ENCODE measurements around the gene MORN5. TPM values are rescaled to one million over a fixed set of nuclear protein-coding genes. Genes with fewer than 3 reads are reported as not detected.

The MORN5 gene
- total and polyA plus RNA-seq, 4 donors = not detected

DNA sequence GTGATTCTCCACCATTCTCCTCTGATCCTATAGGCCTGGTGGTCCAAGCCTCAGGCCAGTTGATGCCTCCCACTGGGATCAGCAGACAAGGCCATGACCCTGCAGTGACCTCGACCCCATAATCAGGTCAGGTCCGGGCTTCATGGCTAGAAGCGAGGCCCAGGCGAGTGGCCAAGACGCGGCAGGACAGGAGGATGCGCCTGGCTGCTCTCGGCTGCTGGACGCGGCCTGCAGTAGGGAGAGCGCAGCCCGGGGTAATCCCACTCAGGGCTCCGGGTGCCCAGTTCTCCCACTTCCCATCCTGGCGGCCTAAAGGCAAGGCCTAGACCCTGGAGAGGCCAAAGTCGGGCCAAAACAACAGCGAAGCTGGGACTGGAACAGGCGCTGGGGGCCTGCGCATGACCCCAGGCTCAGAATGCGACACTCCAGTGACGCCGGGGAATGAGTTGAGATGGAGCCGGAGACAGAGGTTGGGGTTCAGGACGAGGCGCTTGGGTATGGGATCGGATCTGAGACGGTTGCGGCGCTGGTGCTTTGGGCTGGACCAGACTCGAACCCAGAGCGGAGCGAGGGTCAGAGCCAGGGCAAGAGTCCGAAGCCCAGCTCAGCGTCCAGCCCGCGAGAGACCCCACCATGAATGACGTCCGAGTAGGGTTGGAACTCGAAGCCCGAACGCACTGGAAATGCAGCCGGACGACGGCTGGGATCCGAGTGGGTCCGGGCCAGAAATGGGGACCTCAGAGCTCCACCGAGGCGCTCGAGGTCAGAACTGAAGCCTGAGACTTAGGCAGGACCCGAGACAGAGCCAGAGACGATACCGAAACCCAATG, 65.8 kb downstream of the MORN5 start:
- Histone ChIP-seq H3K27ac (ENCODE audit: low read depth in 1 of 2, low read length in 2 of 2) (no peak overlapping the region), H3K36me3 (ENCODE audit: control insufficient read depth in 1 of 2, insufficient read depth in 2 of 2, low read length in 1 of 2) (no peaks in the 10 kb centered on the region), H3K4me3 (ENCODE audit: low read length in 2 of 2) (no peak overlapping the region), H3K4me1 (ENCODE audit: control insufficient read depth in 1 of 2, insufficient read depth in 2 of 2, low read length in 2 of 2) (no peaks in the 10 kb centered on the region), H3K27me3 (ENCODE audit: control insufficient read depth in 1 of 2, insufficient read depth in 2 of 2, low read length in 1 of 2) (no peaks in the 10 kb centered on the region), H3K9me3 (ENCODE audit: control insufficient read depth, low read length) (no peaks in the 10 kb centered on the region)
- intact Hi-C loops (cut with DNase I) = no loop called here
- DNase-seq (no peak), ATAC-seq (ENCODE audit: low FRiP score) (no peak)
- WGBS, 2 donors = 39% methylated on average over 51 of the region's 51 CpGs

DNA sequence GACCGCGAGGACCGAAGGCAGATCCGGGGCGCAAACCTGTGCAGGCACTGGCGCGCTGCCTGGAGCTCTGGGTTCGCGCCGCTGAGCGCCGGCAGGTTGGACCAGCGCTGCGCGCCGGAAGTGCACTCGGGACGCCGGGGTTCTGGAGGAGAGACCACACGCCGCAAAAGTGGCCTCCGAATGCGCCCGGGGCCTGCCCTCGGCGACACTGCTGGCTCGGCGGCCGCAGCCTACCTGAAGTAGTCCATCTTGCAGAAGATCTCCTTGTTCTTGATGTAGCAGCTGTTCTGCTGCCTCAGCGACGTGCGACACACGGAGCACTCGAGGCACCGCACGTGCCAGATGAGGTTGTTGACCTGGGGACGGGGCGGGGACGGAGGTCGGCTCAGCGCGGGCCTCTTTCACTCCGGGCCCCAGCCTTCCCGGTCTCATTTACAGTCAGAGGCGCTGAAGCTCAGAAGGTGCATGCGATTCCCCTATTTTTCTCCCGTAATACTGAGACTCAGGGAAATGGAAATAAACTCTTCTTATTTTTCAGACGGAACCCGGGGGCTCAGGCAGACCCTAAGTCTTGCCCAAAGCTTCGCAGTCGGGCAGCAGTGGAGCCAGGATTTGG, 66.5 kb downstream of the MORN5 start:
- WGBS, 2 donors = 4 to 5% methylated on average over 51 of the region's 51 CpGs
- DNase-seq = no peak

GRCh38 chr9:122226758-122227574, 67.3 kb downstream of the MORN5 start:
- H3K36me3 ChIP-seq (ENCODE audit: control insufficient read depth in 1 of 2, insufficient read depth in 2 of 2, low read length in 1 of 2) = no peaks in the 10 kb centered on the region
- ATAC-seq (ENCODE audit: low FRiP score) (no peak), DNase-seq (no peak)
- WGBS, 2 donors = 6 to 10% methylated on average over 58 to 59 of the region's 59 CpGs
- H3K9me3 ChIP-seq (ENCODE audit: control insufficient read depth, low read length) = no peaks in the 10 kb centered on the region
- intact Hi-C loops (cut with DNase I) = no loop called here
- no peak overlapping the region for H3K4me3 ChIP-seq (ENCODE audit: low read length in 2 of 2)
- H3K27me3 ChIP-seq (ENCODE audit: control insufficient read depth in 1 of 2, insufficient read depth in 2 of 2, low read length in 1 of 2) = no peaks in the 10 kb centered on the region
- H3K4me1 ChIP-seq (ENCODE audit: control insufficient read depth in 1 of 2, insufficient read depth in 2 of 2, low read length in 2 of 2) = no peaks in the 10 kb centered on the region
- H3K27ac ChIP-seq (ENCODE audit: low read depth in 1 of 2, low read length in 2 of 2) = no peak overlapping the region

More for the DNA sequence above, 66.5 kb downstream of the MORN5 start:
- H3K4me3 ChIP-seq (ENCODE audit: low read length in 2 of 2) = no peak overlapping the region
- H3K27me3 ChIP-seq (ENCODE audit: control insufficient read depth in 1 of 2, insufficient read depth in 2 of 2, low read length in 1 of 2) = no peaks in the 10 kb centered on the region
- no peak for ATAC-seq (ENCODE audit: low FRiP score)
- intact Hi-C loops (cut with DNase I) = no loop called here
- H3K9me3 ChIP-seq (ENCODE audit: control insufficient read depth, low read length) = no peaks in the 10 kb centered on the region
- no peaks in the 10 kb centered on the region for H3K4me1 ChIP-seq (ENCODE audit: control insufficient read depth in 1 of 2, insufficient read depth in 2 of 2, low read length in 2 of 2)
- no peak overlapping the region for H3K27ac ChIP-seq (ENCODE audit: low read depth in 1 of 2, low read length in 2 of 2)
- H3K36me3 ChIP-seq (ENCODE audit: control insufficient read depth in 1 of 2, insufficient read depth in 2 of 2, low read length in 1 of 2) = no peaks in the 10 kb centered on the region

DNA sequence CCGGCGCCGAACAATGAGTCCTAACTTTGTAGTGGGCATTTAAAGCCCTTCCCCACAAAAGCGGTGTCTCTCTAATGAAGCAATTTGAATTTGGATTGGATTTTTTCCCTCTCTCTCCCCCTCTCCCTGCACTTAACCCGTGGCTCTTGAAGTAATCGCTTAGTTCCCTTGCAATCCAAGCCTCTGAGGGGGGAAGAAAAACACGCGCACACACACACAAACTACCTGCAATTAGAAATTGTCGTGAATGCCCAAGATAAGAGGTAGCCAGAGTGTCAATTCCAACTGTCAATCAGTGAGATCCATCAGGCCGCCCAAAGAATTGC, 67.8 kb downstream of the MORN5 start:
- H3K27me3 ChIP-seq (ENCODE audit: control insufficient read depth in 1 of 2, insufficient read depth in 2 of 2, low read length in 1 of 2) = no peaks in the 10 kb centered on the region

GRCh38 chr9:122228191-122228567, 68.5 kb downstream of the MORN5 start:
- Histone ChIP-seq H3K27me3 (ENCODE audit: control insufficient read depth in 1 of 2, insufficient read depth in 2 of 2, low read length in 1 of 2) (no peaks in the 10 kb centered on the region), H3K27ac (ENCODE audit: low read depth in 1 of 2, low read length in 2 of 2) (no peak overlapping the region), H3K9me3 (ENCODE audit: control insufficient read depth, low read length) (no peaks in the 10 kb centered on the region), H3K36me3 (ENCODE audit: control insufficient read depth in 1 of 2, insufficient read depth in 2 of 2, low read length in 1 of 2) (no peaks in the 10 kb centered on the region), H3K4me3 (ENCODE audit: low read length in 2 of 2) (peak overlapping the region in 1 of 2 donors; percentile 1), H3K4me1 (ENCODE audit: control insufficient read depth in 1 of 2, insufficient read depth in 2 of 2, low read length in 2 of 2) (no peaks in the 10 kb centered on the region)
- 2% methylated on average over 37 to 38 of the region's 38 CpGs for WGBS, 2 donors
- intact Hi-C loops (cut with DNase I) = no loop called here
- DNase-seq (no peak), ATAC-seq (ENCODE audit: low FRiP score) (no peak)

More for the DNA sequence above, 67.8 kb downstream of the MORN5 start:
- WGBS, 2 donors = 10 to 12% methylated on average over 10 of the region's 10 CpGs
- no peak overlapping the region for H3K4me3 ChIP-seq (ENCODE audit: low read length in 2 of 2)
- H3K36me3 ChIP-seq (ENCODE audit: control insufficient read depth in 1 of 2, insufficient read depth in 2 of 2, low read length in 1 of 2) = no peaks in the 10 kb centered on the region
- intact Hi-C loops (cut with DNase I) = no loop called here
- ATAC-seq (ENCODE audit: low FRiP score) (no peak), DNase-seq (no peak)
- no peaks in the 10 kb centered on the region for H3K9me3 ChIP-seq (ENCODE audit: control insufficient read depth, low read length)
- H3K27ac ChIP-seq (ENCODE audit: low read depth in 1 of 2, low read length in 2 of 2) = no peak overlapping the region
- H3K4me1 ChIP-seq (ENCODE audit: control insufficient read depth in 1 of 2, insufficient read depth in 2 of 2, low read length in 2 of 2) = no peaks in the 10 kb centered on the region

DNA sequence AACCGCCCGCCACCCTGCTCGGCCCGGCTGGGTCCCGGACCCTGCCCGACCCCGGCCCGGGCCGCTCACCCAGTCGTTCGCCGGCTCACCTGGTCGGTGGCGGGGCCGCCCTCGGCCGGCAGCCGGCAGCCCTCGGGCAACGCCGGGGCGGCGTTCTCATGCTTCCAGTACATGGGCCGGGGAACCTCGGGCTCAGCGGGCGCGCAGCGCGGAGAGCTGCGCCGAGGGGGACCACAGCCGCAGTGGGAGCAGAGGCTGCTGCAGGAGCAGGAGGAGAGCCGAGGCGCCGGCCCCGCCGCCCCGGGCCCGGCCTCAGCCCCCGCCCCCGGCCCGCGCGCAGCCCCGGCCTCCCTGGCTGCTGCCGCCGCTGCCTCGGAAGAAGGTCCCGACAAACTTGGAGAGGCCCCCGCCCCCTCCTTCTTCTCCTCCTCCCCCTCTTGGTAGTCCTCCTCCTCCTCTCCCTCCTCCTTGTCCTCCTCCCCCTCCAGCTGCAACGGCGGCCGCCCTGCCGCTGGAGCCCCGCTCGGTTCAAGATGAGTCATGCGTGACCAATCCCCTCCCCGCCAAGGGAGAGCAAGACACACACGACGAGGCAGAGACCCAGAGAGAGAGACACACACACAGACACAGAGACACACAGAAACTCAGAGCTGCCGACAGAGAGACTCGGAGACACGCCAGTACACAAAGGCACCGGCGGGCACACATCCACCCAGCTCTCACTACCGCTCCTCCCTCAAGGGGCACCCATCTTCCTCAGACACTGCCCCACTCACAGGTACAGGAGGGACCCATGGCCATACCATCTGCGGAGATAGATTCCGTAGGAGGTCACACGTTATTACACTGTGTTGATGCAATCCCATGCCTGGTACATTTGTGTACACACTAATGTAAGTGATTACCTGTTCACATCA, 69.1 kb downstream of the MORN5 start, which contains the start of gene LHX6:
LHX6 (minus strand) TSS at position 390 of the 917 bp plus-strand sequence; CDS start at position 173, 217 bp downstream.
- intact Hi-C loops (cut with DNase I) = no loop called here
- H3K27me3 ChIP-seq (ENCODE audit: control insufficient read depth in 1 of 2, insufficient read depth in 2 of 2, low read length in 1 of 2) = no peaks in the 10 kb centered on the region
- DNase-seq = no peak

DNA sequence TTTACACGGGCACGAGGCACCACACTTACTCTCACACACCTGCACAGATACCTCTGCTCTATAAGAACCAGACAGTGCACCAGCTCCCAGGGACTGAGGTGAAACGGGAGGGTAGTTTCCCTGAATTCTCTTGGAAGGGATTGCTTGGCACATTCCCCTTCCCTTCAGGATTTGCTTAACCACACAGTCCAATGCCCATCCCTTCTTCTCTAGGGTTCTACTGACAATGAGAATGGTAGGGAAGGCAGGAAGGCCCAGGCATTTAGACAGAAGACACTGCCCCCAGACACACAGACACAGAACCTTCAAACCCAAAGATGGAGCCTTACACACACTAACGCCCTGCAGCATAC, 69.8 kb downstream of the MORN5 start:
- Histone ChIP-seq H3K4me1 (ENCODE audit: control insufficient read depth in 1 of 2, insufficient read depth in 2 of 2, low read length in 2 of 2) (no peaks in the 10 kb centered on the region), H3K27me3 (ENCODE audit: control insufficient read depth in 1 of 2, insufficient read depth in 2 of 2, low read length in 1 of 2) (no peaks in the 10 kb centered on the region), H3K9me3 (ENCODE audit: control insufficient read depth, low read length) (no peaks in the 10 kb centered on the region), H3K27ac (ENCODE audit: low read depth in 1 of 2, low read length in 2 of 2) (no peak overlapping the region), H3K4me3 (ENCODE audit: low read length in 2 of 2) (no peak overlapping the region), H3K36me3 (ENCODE audit: control insufficient read depth in 1 of 2, insufficient read depth in 2 of 2, low read length in 1 of 2) (no peaks in the 10 kb centered on the region)
- 34 to 38% methylated on average over 4 of the region's 4 CpGs for WGBS, 2 donors
- intact Hi-C loops (cut with DNase I) = no loop called here
- DNase-seq (no peak), ATAC-seq (ENCODE audit: low FRiP score) (no peak)

More for the DNA sequence above, 69.1 kb downstream of the MORN5 start, which contains the start of gene LHX6:
- peak within 1 kb of the TSS in 1 of 2 donors; percentile 1 for H3K4me3 ChIP-seq (ENCODE audit: low read length in 2 of 2)
- WGBS, 2 donors = 2 to 3% methylated on average over 52 to 70 of the region's 70 CpGs
- H3K9me3 ChIP-seq (ENCODE audit: control insufficient read depth, low read length) = no peaks in the 10 kb centered on the region
- no peaks in the 10 kb centered on the region for H3K4me1 ChIP-seq (ENCODE audit: control insufficient read depth in 1 of 2, insufficient read depth in 2 of 2, low read length in 2 of 2)
- ATAC-seq (ENCODE audit: low FRiP score) = no peak
- no peaks in the 10 kb centered on the region for H3K36me3 ChIP-seq (ENCODE audit: control insufficient read depth in 1 of 2, insufficient read depth in 2 of 2, low read length in 1 of 2)
- H3K27ac ChIP-seq (ENCODE audit: low read depth in 1 of 2, low read length in 2 of 2) = no peak within 1 kb of the TSS

- Histone ChIP-seq H3K4me1 (ENCODE audit: control insufficient read depth in 1 of 2, insufficient read depth in 2 of 2, low read length in 2 of 2) (no peaks in the 10 kb centered on the region), H3K9me3 (ENCODE audit: control insufficient read depth, low read length) (no peaks in the 10 kb centered on the region), H3K27ac (ENCODE audit: low read depth in 1 of 2, low read length in 2 of 2) (no peak overlapping the region), H3K4me3 (ENCODE audit: low read length in 2 of 2) (no peak overlapping the region), H3K36me3 (ENCODE audit: control insufficient read depth in 1 of 2, insufficient read depth in 2 of 2, low read length in 1 of 2) (no peaks in the 10 kb centered on the region), H3K27me3 (ENCODE audit: control insufficient read depth in 1 of 2, insufficient read depth in 2 of 2, low read length in 1 of 2) (no peaks in the 10 kb centered on the region)
- DNase-seq (no peak), ATAC-seq (ENCODE audit: low FRiP score) (no peak)
- intact Hi-C loops (cut with DNase I) = no loop called here
- 69 to 71% methylated on average over 6 of the region's 6 CpGs for WGBS, 2 donors
Measured at GRCh38 chr9:122232796-122233306, 73.1 kb downstream of the MORN5 start.
